Measurements from ENCODE around the gene SLN. TPM values are rescaled to one million over a fixed set of nuclear protein-coding genes. Genes with fewer than 3 reads are reported as not detected.

The SLN gene
- total RNA-seq, 1 donor from 2014 or later: not detected

GRCh38 chr11:107732689-107733051 is 20.8 kb upstream of the SLN start:
- H3K27me3 Mint-ChIP-seq (ENCODE audit: unreplicated experiment): peaks cover 13% of the 10 kb centered on the region
- H3K36me3 Mint-ChIP-seq (ENCODE audit: unreplicated experiment): no peaks in the 10 kb centered on the region
- no peak overlapping the region for H3K27ac Mint-ChIP-seq (ENCODE audit: unreplicated experiment)
- H3K4me3 Mint-ChIP-seq (ENCODE audit: unreplicated experiment): no peak overlapping the region
- no peaks in the 10 kb centered on the region for H3K4me1 Mint-ChIP-seq (ENCODE audit: unreplicated experiment)
- no peaks in the 10 kb centered on the region for H3K9me3 Mint-ChIP-seq (ENCODE audit: unreplicated experiment)
- DNase-seq (ENCODE audit: extremely low spot score, unreplicated experiment): no peak
- TF ChIP-seq CTCF (IDR thresholded peaks at IDR 0.05): no peak

GRCh38 chr11:107731941-107732688 is 20.3 kb upstream of the SLN start:
- TF ChIP-seq CTCF (IDR thresholded peaks at IDR 0.05): no peak
- Mint-ChIP-seq H3K9me3 (ENCODE audit: unreplicated experiment) (no peaks in the 10 kb centered on the region), H3K4me1 (ENCODE audit: unreplicated experiment) (no peaks in the 10 kb centered on the region), H3K27me3 (ENCODE audit: unreplicated experiment) (peaks cover 16% of the 10 kb centered on the region), H3K36me3 (ENCODE audit: unreplicated experiment) (no peaks in the 10 kb centered on the region), H3K4me3 (ENCODE audit: unreplicated experiment) (no peak overlapping the region), H3K27ac (ENCODE audit: unreplicated experiment) (no peak overlapping the region)
- DNase-seq (ENCODE audit: extremely low spot score, unreplicated experiment): no peak

GRCh38 chr11:107722662-107723061 is 10.8 kb upstream of the SLN start:
- Mint-ChIP-seq H3K27ac (ENCODE audit: unreplicated experiment) (no peak overlapping the region), H3K36me3 (ENCODE audit: unreplicated experiment) (no peaks in the 10 kb centered on the region), H3K27me3 (ENCODE audit: unreplicated experiment) (peaks cover 29% of the 10 kb centered on the region)

GRCh38 chr11:107721207-107721606 is 9.4 kb upstream of the SLN start:
- Mint-ChIP-seq H3K27me3 (ENCODE audit: unreplicated experiment) (peaks cover 22% of the 10 kb centered on the region), H3K4me1 (ENCODE audit: unreplicated experiment) (no peaks in the 10 kb centered on the region), H3K36me3 (ENCODE audit: unreplicated experiment) (no peaks in the 10 kb centered on the region), H3K4me3 (ENCODE audit: unreplicated experiment) (no peak overlapping the region), H3K9me3 (ENCODE audit: unreplicated experiment) (no peaks in the 10 kb centered on the region), H3K27ac (ENCODE audit: unreplicated experiment) (no peak overlapping the region)
- no peak for DNase-seq (ENCODE audit: extremely low spot score, unreplicated experiment)
- TF ChIP-seq CTCF (IDR thresholded peaks at IDR 0.05): no peak

More at GRCh38 chr11:107722662-107723061, 10.8 kb upstream of the SLN start:
- no peak for DNase-seq (ENCODE audit: extremely low spot score, unreplicated experiment)
- Mint-ChIP-seq H3K4me3 (ENCODE audit: unreplicated experiment) (no peak overlapping the region), H3K4me1 (ENCODE audit: unreplicated experiment) (no peaks in the 10 kb centered on the region), H3K9me3 (ENCODE audit: unreplicated experiment) (no peaks in the 10 kb centered on the region)
- TF ChIP-seq CTCF (IDR thresholded peaks at IDR 0.05): no peak

GRCh38 chr11:107720303-107720774 is 8.5 kb upstream of the SLN start:
- Mint-ChIP-seq H3K4me3 (ENCODE audit: unreplicated experiment) (no peak overlapping the region), H3K27ac (ENCODE audit: unreplicated experiment) (no peak overlapping the region), H3K4me1 (ENCODE audit: unreplicated experiment) (no peaks in the 10 kb centered on the region), H3K9me3 (ENCODE audit: unreplicated experiment) (no peaks in the 10 kb centered on the region), H3K36me3 (ENCODE audit: unreplicated experiment) (no peaks in the 10 kb centered on the region), H3K27me3 (ENCODE audit: unreplicated experiment) (peaks cover 22% of the 10 kb centered on the region)
- TF ChIP-seq CTCF (IDR thresholded peaks at IDR 0.05): no peak
- DNase-seq (ENCODE audit: extremely low spot score, unreplicated experiment): no peak

Measured in osteocyte (in vitro differentiated cells).